PC-9 (cell line): ENCODE measurements around the gene RLN2. TPM values are rescaled to one million over a fixed set of nuclear protein-coding genes. Genes with fewer than 3 reads are reported as not detected.

Experiments used
- BruUV-seq: library from RNA; stranded (reverse); fragments of 400-500 nt; replicated peaks from 2 replicates; lab custom pipeline; 2021; lab: Mats Ljungman, UMichigan
- CTCF ChIA-PET: fragments of 300-600 bp; sonication (Branson Sonifier 250); formaldehyde crosslinking; loops from one replicate; lab custom pipeline; 2022; ENCODE audit warnings: antibody characterized with exemption; lab: Charles Lee
- POLR2A ChIA-PET: fragments of 300-600 bp; sonication (Branson Sonifier 250); formaldehyde crosslinking; loops from one replicate; lab custom pipeline; 2022; ENCODE audit warnings: antibody characterized with exemption; ENCODE audit not compliant: unreplicated experiment; lab: Charles Lee
- DNase-seq, 2 experiments: peaks; one replicate each; pipeline versions ENCODE4 v3.0.0 to v3.0.0-alpha.2; 2015 to 2022; ENCODE audit warnings: mixed read lengths in 1 of 2
- H2AFZ ChIP-seq: fragments of 200-600 bp; sonication (generic); 2 replicates; pipeline ENCODE4 v1.8.1; 2017; ENCODE audit warnings: antibody characterized with exemption
- H3F3A ChIP-seq: fragments of 200-600 bp; sonication (generic); 2 replicates; pipeline ENCODE4 v1.8.1; 2017; ENCODE audit warnings: antibody characterized with exemption, mild to moderate bottlenecking, low read depth; ENCODE audit not compliant: insufficient read depth
- H3K27ac ChIP-seq: fragments of 200-600 bp; sonication (generic); 2 replicates; pipeline ENCODE4 v1.6.1; 2016; ENCODE audit warnings: mixed run types
- H3K27me3 ChIP-seq: fragments of 200-600 bp; sonication (generic); 2 replicates; pipeline ENCODE4 v1.6.1; 2016; ENCODE audit warnings: low read depth, mixed run types; ENCODE audit not compliant: insufficient read depth
- H3K36me3 ChIP-seq: fragments of 200-600 bp; sonication (generic); 2 replicates; pipeline ENCODE4 v1.6.1; 2016; ENCODE audit warnings: low read depth, mixed run types
- H3K4me1 ChIP-seq: fragments of 200-600 bp; sonication (generic); replicated peaks from 2 replicates; pipeline ENCODE4 v1.6.1; 2016; ENCODE audit warnings: mixed run types; ENCODE audit not compliant: insufficient read depth
- H3K4me2 ChIP-seq: fragments of 200-600 bp; sonication (generic); 2 replicates; pipeline ENCODE4 v1.6.1; 2017; ENCODE audit warnings: mixed run types
- H3K4me3 ChIP-seq: fragments of 200-600 bp; sonication (generic); 2 replicates; pipeline ENCODE4 v1.6.1; 2016; ENCODE audit warnings: mixed run types
- H3K79me2 ChIP-seq: fragments of 200-600 bp; sonication (generic); 2 replicates; pipeline ENCODE4 v1.6.1; 2017; ENCODE audit warnings: low read depth, mixed run types
- H3K9me2 ChIP-seq: fragments of 200-600 bp; sonication (generic); 2 replicates; pipeline ENCODE4 v1.8.1; 2017; ENCODE audit warnings: mild to moderate bottlenecking; ENCODE audit not compliant: insufficient read depth
- H3K9me3 ChIP-seq: fragments of 200-600 bp; sonication (generic); 2 replicates; pipeline ENCODE4 v1.8.1; 2016; ENCODE audit warnings: low read depth; ENCODE audit not compliant: insufficient read depth
- H4K20me1 ChIP-seq: fragments of 200-600 bp; sonication (generic); 2 replicates; pipeline ENCODE4 v1.8.1; 2017; ENCODE audit not compliant: insufficient read depth
- CTCF ChIP-seq: fragments of 200-600 bp; sonication (generic); conservative IDR thresholded peaks from 2 replicates; pipeline ENCODE4 v1.6.1; 2017; ENCODE audit warnings: mixed run types, antibody characterized with exemption, mild to moderate bottlenecking, moderate library complexity
- EZH2 ChIP-seq: fragments of 200-600 bp; sonication (generic); IDR thresholded peaks from 2 replicates; pipeline ENCODE4 v1.8.0; 2017; ENCODE audit warnings: antibody characterized with exemption, low read depth
- intact Hi-C: fragments of 100-400 bp; cut with micrococcal nuclease; formaldehyde crosslinking; loops from one replicate; pipeline ENCODE4 v1.10.0; 2022; ENCODE audit not compliant: unreplicated experiment
- total RNA-seq: library from RNA; stranded (reverse); gene quantifications from 2 replicates; pipeline ENCODE4 v1.2.3, GENCODE V29; 2021

Gene RLN2
- total RNA-seq, 1 experiment from 2014 or later: 2.9 TPM

- no peaks in the 10 kb centered on the region for H3K79me2 ChIP-seq
- H3K4me1 ChIP-seq: no peaks in the 10 kb centered on the region
- H3K36me3 ChIP-seq: no peaks in the 10 kb centered on the region
- H3K9me2 ChIP-seq: no peaks in the 10 kb centered on the region
- H3K4me2 ChIP-seq: no peak overlapping the region
- intact Hi-C loops: no loop called here
- ChIA-PET POLR2A (no interaction called here), CTCF (no interaction called here)
- no peak overlapping the region for H3K27ac ChIP-seq
- H4K20me1 ChIP-seq: no peaks in the 10 kb centered on the region
- no peak for DNase-seq
- TF ChIP-seq CTCF: no peak
- no peak for TF ChIP-seq EZH2
- no peak overlapping the region for H3K4me3 ChIP-seq
- no peaks in the 10 kb centered on the region for H3K9me3 ChIP-seq
- H2AFZ ChIP-seq: no peak overlapping the region
- H3K27me3 ChIP-seq: no peaks in the 10 kb centered on the region
- no TSS peak for BruUV-seq
- H3F3A ChIP-seq: no peaks in the 10 kb centered on the region
Measured at GRCh38 chr9:5305741-5306140, 1.2 kb upstream of the RLN2 start.

- Histone ChIP-seq H3K27me3 (no peaks in the 10 kb centered on the region), H3K27ac (no peak overlapping the region), H3K9me2 (no peaks in the 10 kb centered on the region), H3K79me2 (no peaks in the 10 kb centered on the region), H3K9me3 (no peaks in the 10 kb centered on the region), H3K4me2 (no peak overlapping the region), H3K4me1 (no peaks in the 10 kb centered on the region), H3K4me3 (no peak overlapping the region), H4K20me1 (no peaks in the 10 kb centered on the region), H3K36me3 (no peaks in the 10 kb centered on the region), H2AFZ (no peak overlapping the region), H3F3A (no peaks in the 10 kb centered on the region)
- BruUV-seq: no TSS peak
- DNase-seq: no peak
- ChIA-PET POLR2A (no interaction called here), CTCF (no interaction called here)
- TF ChIP-seq CTCF (no peak), EZH2 (no peak)
- intact Hi-C loops: no loop called here
Measured at GRCh38 chr9:5301544-5301943, 3.0 kb downstream of the RLN2 start.

GRCh38 chr9:5292141-5292540 lies 12.4 kb downstream of the RLN2 start:
- CTCF ChIA-PET: no interaction called here
- BruUV-seq: no TSS peak
- intact Hi-C loops: no loop called here
- Histone ChIP-seq H3K4me1 (no peaks in the 10 kb centered on the region), H3K27me3 (no peaks in the 10 kb centered on the region), H3F3A (no peaks in the 10 kb centered on the region), H3K9me2 (no peaks in the 10 kb centered on the region), H4K20me1 (no peaks in the 10 kb centered on the region), H3K36me3 (no peaks in the 10 kb centered on the region), H3K79me2 (no peaks in the 10 kb centered on the region), H3K9me3 (no peaks in the 10 kb centered on the region), H3K27ac (no peak overlapping the region), H2AFZ (no peak overlapping the region), H3K4me2 (no peak overlapping the region), H3K4me3 (no peak overlapping the region)
- DNase-seq: no peak
- POLR2A ChIA-PET: no interaction called here
- no peak for TF ChIP-seq CTCF
- no peak for TF ChIP-seq EZH2
